HL-60 (cell line): Measurements from ENCODE around the gene TMEM217.

Experiments used
- CTCF ChIP-seq: IDR thresholded peaks from one replicate; pipeline ENCODE4 v1.5.1; 2011; ENCODE audit warnings: low read length, control low read depth, inconsistent platforms; ENCODE audit not compliant: insufficient read depth
- GABPA ChIP-seq: IDR thresholded peaks from 2 replicates; pipeline ENCODE4 v1.6.1; 2012; ENCODE audit warnings: low read depth
- POLR2AphosphoS5 ChIP-seq: IDR thresholded peaks from 2 replicates; pipeline ENCODE4 v1.6.1; 2012; ENCODE audit warnings: low read depth
- TF ChIP-seq, protein P1 (sequence below): IDR thresholded peaks from 2 replicates; pipeline ENCODE4 v1.6.1; 2012; ENCODE audit warnings: low read depth; ENCODE audit not compliant: insufficient replicate concordance

DNA sequence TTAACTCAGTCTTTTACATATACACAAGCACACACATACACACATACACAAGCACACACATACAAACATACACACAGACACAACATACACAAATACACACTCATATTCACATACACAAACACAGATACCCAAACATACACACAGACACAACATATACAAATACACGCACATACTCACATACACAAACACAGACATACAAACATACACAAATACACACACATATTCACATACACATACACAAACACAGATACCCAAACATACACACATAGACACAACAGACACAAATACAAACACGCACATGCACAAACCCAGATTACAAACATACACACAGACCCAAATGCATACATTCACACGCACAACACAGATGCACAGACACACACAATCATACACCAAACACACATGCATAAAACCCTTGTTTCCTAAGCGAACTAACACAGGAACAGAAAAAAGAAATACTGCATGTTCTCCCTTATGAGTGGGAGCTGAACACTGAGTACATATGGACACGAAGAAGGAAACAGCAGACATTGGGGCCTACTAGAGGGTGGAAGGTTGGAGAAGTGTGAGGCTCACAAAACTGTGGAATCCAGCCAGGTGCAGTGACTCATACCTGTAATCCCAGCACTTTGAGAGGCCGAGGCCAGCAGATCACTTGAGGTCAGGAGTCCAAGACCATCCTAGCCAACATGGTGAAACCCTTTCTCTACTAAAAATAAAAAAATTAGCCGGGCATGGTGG is 53.8 kb downstream of the TMEM217 start:
- no peak for TF ChIP-seq CTCF
- TF ChIP-seq, protein P1, sequence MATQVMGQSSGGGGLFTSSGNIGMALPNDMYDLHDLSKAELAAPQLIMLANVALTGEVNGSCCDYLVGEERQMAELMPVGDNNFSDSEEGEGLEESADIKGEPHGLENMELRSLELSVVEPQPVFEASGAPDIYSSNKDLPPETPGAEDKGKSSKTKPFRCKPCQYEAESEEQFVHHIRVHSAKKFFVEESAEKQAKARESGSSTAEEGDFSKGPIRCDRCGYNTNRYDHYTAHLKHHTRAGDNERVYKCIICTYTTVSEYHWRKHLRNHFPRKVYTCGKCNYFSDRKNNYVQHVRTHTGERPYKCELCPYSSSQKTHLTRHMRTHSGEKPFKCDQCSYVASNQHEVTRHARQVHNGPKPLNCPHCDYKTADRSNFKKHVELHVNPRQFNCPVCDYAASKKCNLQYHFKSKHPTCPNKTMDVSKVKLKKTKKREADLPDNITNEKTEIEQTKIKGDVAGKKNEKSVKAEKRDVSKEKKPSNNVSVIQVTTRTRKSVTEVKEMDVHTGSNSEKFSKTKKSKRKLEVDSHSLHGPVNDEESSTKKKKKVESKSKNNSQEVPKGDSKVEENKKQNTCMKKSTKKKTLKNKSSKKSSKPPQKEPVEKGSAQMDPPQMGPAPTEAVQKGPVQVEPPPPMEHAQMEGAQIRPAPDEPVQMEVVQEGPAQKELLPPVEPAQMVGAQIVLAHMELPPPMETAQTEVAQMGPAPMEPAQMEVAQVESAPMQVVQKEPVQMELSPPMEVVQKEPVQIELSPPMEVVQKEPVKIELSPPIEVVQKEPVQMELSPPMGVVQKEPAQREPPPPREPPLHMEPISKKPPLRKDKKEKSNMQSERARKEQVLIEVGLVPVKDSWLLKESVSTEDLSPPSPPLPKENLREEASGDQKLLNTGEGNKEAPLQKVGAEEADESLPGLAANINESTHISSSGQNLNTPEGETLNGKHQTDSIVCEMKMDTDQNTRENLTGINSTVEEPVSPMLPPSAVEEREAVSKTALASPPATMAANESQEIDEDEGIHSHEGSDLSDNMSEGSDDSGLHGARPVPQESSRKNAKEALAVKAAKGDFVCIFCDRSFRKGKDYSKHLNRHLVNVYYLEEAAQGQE: no peak
- TF ChIP-seq POLR2AphosphoS5: no peak
- TF ChIP-seq GABPA: no peak
